ENCODE measurements around the gene NUMBL.

The NUMBL gene

DNA sequence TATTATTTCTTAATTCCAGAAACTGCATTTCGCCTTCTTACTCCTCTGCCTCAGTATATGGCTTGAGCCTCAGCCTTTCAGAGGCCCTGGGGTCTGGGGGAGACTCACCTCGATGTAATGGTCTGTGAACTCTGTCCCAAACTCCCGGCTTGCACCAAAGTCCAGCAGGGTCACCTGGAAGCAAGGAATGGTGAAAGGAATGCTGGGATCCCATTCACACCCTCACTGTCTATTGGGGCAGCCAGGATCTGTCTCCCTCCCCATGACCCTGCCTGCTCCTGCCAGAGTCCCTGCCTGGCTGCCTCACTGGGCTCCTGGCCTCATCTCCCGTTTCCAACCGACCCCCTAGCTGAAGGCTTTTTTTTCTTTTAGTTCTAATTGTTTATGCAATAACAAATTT, 5.4 kb upstream of the NUMBL start:
- DNase-seq (ENCODE audit: low read depth) = no peak
- no peak for TF ChIP-seq CTCF (IDR thresholded peaks at IDR 0.05; ENCODE audit: low read depth, low read length, missing control alignments)
- no peak overlapping the region for H3K4me3 ChIP-seq (ENCODE audit: low read depth, low read length)

- no peak for DNase-seq (ENCODE audit: low read depth)
- TF ChIP-seq CTCF (IDR thresholded peaks at IDR 0.05; ENCODE audit: low read depth, low read length, missing control alignments) = no peak
- H3K4me3 ChIP-seq (ENCODE audit: low read depth, low read length) = no peak overlapping the region
Observed at GRCh38 chr19:40693896-40694295, 3.4 kb upstream of the NUMBL start.

GRCh38 chr19:40693150-40693788, 2.8 kb upstream of the NUMBL start:
- TF ChIP-seq CTCF (IDR thresholded peaks at IDR 0.05; ENCODE audit: low read depth, low read length, missing control alignments) = no peak
- no peak overlapping the region for H3K4me3 ChIP-seq (ENCODE audit: low read depth, low read length)
- no peak for DNase-seq (ENCODE audit: low read depth)

- H3K4me3 ChIP-seq (ENCODE audit: low read depth, low read length) = no peak overlapping the region
- no peak for TF ChIP-seq CTCF (IDR thresholded peaks at IDR 0.05; ENCODE audit: low read depth, low read length, missing control alignments)
- no peak for DNase-seq (ENCODE audit: low read depth)
Observed at GRCh38 chr19:40692212-40692551, 1.7 kb upstream of the NUMBL start.

GRCh38 chr19:40691421-40692211, 1.2 kb upstream of the NUMBL start:
- peak overlapping the region; percentile 56; the same call in 1 of the 2 replicates for H3K4me3 ChIP-seq (ENCODE audit: low read depth, low read length)
- TF ChIP-seq CTCF (IDR thresholded peaks at IDR 0.05; ENCODE audit: low read depth, low read length, missing control alignments) = no peak
- no peak for DNase-seq (ENCODE audit: low read depth)

GRCh38 chr19:40690693-40691420, 406 bp upstream of the NUMBL start:
- peak overlapping the region; percentile 56 for H3K4me3 ChIP-seq (ENCODE audit: low read depth, low read length)
- no peak for TF ChIP-seq CTCF (IDR thresholded peaks at IDR 0.05; ENCODE audit: low read depth, low read length, missing control alignments)
- peak; percentile 38 for DNase-seq (ENCODE audit: low read depth)

All from GM12864 (cell line).